T-cell (primary cell): ENCODE data around the gene ZP4. TPM values are rescaled to one million over a fixed set of nuclear protein-coding genes. Genes with fewer than 3 reads are reported as not detected.

Source experiments
- ATAC-seq, 4 experiments: fragments of 200-7000 bp in 3 of 4; fragments of 150-1000 bp in 1 of 4; cut with Tn5 transposase; replicated peaks in 1 of 4; 1 replicate in 3 of 4; 2 replicates in 1 of 4; pipeline ENCODE4 v1.10.0; 2021; ENCODE audit warnings: moderate library complexity in 3 of 4, mild to moderate bottlenecking in 2 of 4, moderate number of reproducible peaks in 1 of 4
- CTCF ChIA-PET, 2 donors: fragments of 300-600 bp; sonication (Branson Sonifier 250); formaldehyde crosslinking; loops; one replicate each; lab custom pipeline; 2022; ENCODE audit warnings: antibody characterized with exemption in 2 of 2; lab: Charles Lee
- POLR2A ChIA-PET, 2 donors: fragments of 300-600 bp; sonication (Branson Sonifier 250); formaldehyde crosslinking; loops; one replicate each; lab custom pipeline; 2022; ENCODE audit warnings: antibody characterized with exemption in 2 of 2; lab: Charles Lee
- DNase-seq, 35 experiments: peaks; one replicate each; pipeline versions ENCODE4 v3.0.0 to v3.0.0-alpha.2; 2013 to 2023
- H3K27ac ChIP-seq: one replicate; pipeline ENCODE4 v1.5.1; 2013; ENCODE audit warnings: low read length
- H3K27me3 ChIP-seq, 2 experiments: replicated peaks in 1 of 2; 1 replicate in 1 of 2; 2 replicates in 1 of 2; pipeline versions ENCODE4 v1.6.1 to v1.7.0; 2013; ENCODE audit warnings: low read length in 1 of 2, mixed read lengths in 1 of 2; ENCODE audit not compliant: control insufficient read depth in 2 of 2, insufficient read depth in 2 of 2; ENCODE audit errors: extremely low read depth in 1 of 2
- H3K36me3 ChIP-seq, 2 donors: 1 replicate in 1 of 2; 2 replicates in 1 of 2; pipeline versions ENCODE4 v1.6.1 to v1.7.0; 2013; ENCODE audit warnings: low read length in 1 of 2; ENCODE audit not compliant: control insufficient read depth in 2 of 2, insufficient read depth in 1 of 2; ENCODE audit errors: extremely low read depth in 1 of 2
- H3K4me1 ChIP-seq, 2 experiments: 1 replicate in 1 of 2; 2 replicates in 1 of 2; pipeline versions ENCODE4 v1.6.1 to v1.7.0; 2013; ENCODE audit warnings: low read length in 2 of 2, mixed read lengths in 1 of 2; ENCODE audit not compliant: insufficient read depth in 2 of 2, control insufficient read depth in 1 of 2; ENCODE audit errors: extremely low read depth in 1 of 2
- H3K4me3 ChIP-seq, 2 donors: 1 replicate in 1 of 2; 2 replicates in 1 of 2; pipeline versions ENCODE4 v1.5.1 to v1.7.0; 2013; ENCODE audit warnings: mild to moderate bottlenecking in 2 of 2, low read length in 1 of 2, moderate library complexity in 1 of 2; ENCODE audit not compliant: control insufficient read depth in 1 of 2; ENCODE audit errors: extremely low read depth in 1 of 2
- H3K9me3 ChIP-seq: 2 replicates; pipeline ENCODE4 v1.7.0; 2013
- H3K27ac Mint-ChIP-seq, 2 donors: one replicate each; pipeline ENCODE4 v1.8.0; 2020 to 2021; ENCODE audit warnings: mild to moderate bottlenecking in 2 of 2, mixed read lengths in 2 of 2
- H3K27me3 Mint-ChIP-seq, 2 donors: one replicate each; pipeline ENCODE4 v1.8.0; 2021 to 2022; ENCODE audit warnings: mixed read lengths in 2 of 2
- H3K36me3 Mint-ChIP-seq: one replicate; pipeline ENCODE4 v1.8.0; 2021; ENCODE audit warnings: mixed read lengths
- H3K4me1 Mint-ChIP-seq, 3 donors: one replicate each; pipeline ENCODE4 v1.8.0; 2020 to 2022; ENCODE audit warnings: mixed read lengths in 3 of 3, mild to moderate bottlenecking in 1 of 3
- H3K4me3 Mint-ChIP-seq, 3 donors: one replicate each; pipeline ENCODE4 v1.8.0; 2020 to 2022; ENCODE audit warnings: mild to moderate bottlenecking in 3 of 3, mixed read lengths in 3 of 3, moderate library complexity in 3 of 3
- H3K9me3 Mint-ChIP-seq, 3 donors: one replicate each; pipeline ENCODE4 v1.8.0; 2020 to 2022; ENCODE audit warnings: mixed read lengths in 3 of 3
- WGBS: methylation state at CpG from one replicate; pipeline ENCODE4 v1.1.5; 2013; ENCODE audit warnings: missing lambda C conversion rate; ENCODE audit not compliant: insufficient coverage; 5-methylcytosine and 5-hydroxymethylcytosine counted together
- total RNA-seq, 35 experiments: library from RNA in 6 of 35; stranded (reverse) in 6 of 35; fragments of 120-200 nt in 1 of 35; gene quantifications; one replicate each; pipeline versions ENCODE4 v1.2.1 to v1.2.4 and lab custom pipeline; 2013 to 2026

Gene ZP4
- total RNA-seq, 5 donors from 2014 or later (not counting 1 experiment from before 2014, with no cell fraction given), result not detected

- no peaks in the 10 kb centered on the region for H3K9me3 ChIP-seq
- H3K27me3 ChIP-seq, result peaks cover 0 to 7% of the 10 kb centered on the region in 2 experiments
- ChIA-PET POLR2A (no interaction called here), CTCF (no interaction called here)
- Mint-ChIP-seq H3K4me3 (no peak overlapping the region), H3K27ac (no peak overlapping the region), H3K36me3 (no peaks in the 10 kb centered on the region), H3K27me3 (no peaks in the 10 kb centered on the region), H3K9me3 (peaks cover 4 to 17% (median 5%) of the 10 kb centered on the region in 3 donors), H3K4me1 (no peaks in the 10 kb centered on the region)
- no peaks in the 10 kb centered on the region for H3K4me1 ChIP-seq
- H3K27ac ChIP-seq, result no peak overlapping the region
- DNase-seq, result no peak
- WGBS, result 78% methylated on average over 1 of the region's 3 CpGs
- ATAC-seq, result no peak
- H3K36me3 ChIP-seq, result no peaks in the 10 kb centered on the region
- H3K4me3 ChIP-seq, result no peak overlapping the region
Measured at GRCh38 chr1:237841485-237841884, 49.2 kb downstream of the ZP4 start.

- H3K4me3 ChIP-seq, result no peak overlapping the region
- Mint-ChIP-seq H3K27me3 (no peaks in the 10 kb centered on the region), H3K36me3 (no peaks in the 10 kb centered on the region), H3K9me3 (peaks cover 4 to 14% (median 5%) of the 10 kb centered on the region in 3 donors), H3K4me3 (no peak overlapping the region), H3K27ac (no peak overlapping the region), H3K4me1 (no peaks in the 10 kb centered on the region)
- ChIA-PET POLR2A (no interaction called here), CTCF (interaction anchor here in 1 of 2 donors (1.5 kb wide), 1 partner anchor 31 kb away, joined by 3 read pairs; no protein-coding TSS in a partner anchor)
- no peaks in the 10 kb centered on the region for H3K4me1 ChIP-seq
- no peak for DNase-seq
- no peak for ATAC-seq
- 76% methylated on average over 4 of the region's 6 CpGs for WGBS
- H3K9me3 ChIP-seq, result no peaks in the 10 kb centered on the region
- H3K27me3 ChIP-seq, result peaks cover 0 to 7% of the 10 kb centered on the region in 2 experiments
- no peaks in the 10 kb centered on the region for H3K36me3 ChIP-seq
- H3K27ac ChIP-seq, result no peak overlapping the region
Measured at GRCh38 chr1:237838904-237839534, 51.7 kb downstream of the ZP4 start.

GRCh38 chr1:237838320-237838719, 52.4 kb downstream of the ZP4 start:
- Histone ChIP-seq H3K4me3 (no peak overlapping the region), H3K27ac (no peak overlapping the region), H3K4me1 (no peaks in the 10 kb centered on the region), H3K36me3 (no peaks in the 10 kb centered on the region), H3K9me3 (no peaks in the 10 kb centered on the region), H3K27me3 (peaks cover 0 to 7% of the 10 kb centered on the region in 2 experiments)
- no peak overlapping the region for H3K27ac Mint-ChIP-seq
- 57% methylated on average over 2 of the region's 3 CpGs for WGBS
- no peak overlapping the region for H3K4me3 Mint-ChIP-seq
- ChIA-PET POLR2A (no interaction called here), CTCF (no interaction called here)
- DNase-seq (no peak), ATAC-seq (no peak)
- H3K9me3 Mint-ChIP-seq, result peaks cover 4 to 14% (median 5%) of the 10 kb centered on the region in 3 donors
- no peaks in the 10 kb centered on the region for H3K36me3 Mint-ChIP-seq
- H3K27me3 Mint-ChIP-seq, result no peaks in the 10 kb centered on the region
- no peaks in the 10 kb centered on the region for H3K4me1 Mint-ChIP-seq

- H3K27ac ChIP-seq, result no peak overlapping the region
- DNase-seq, result no peak
- no peaks in the 10 kb centered on the region for H3K9me3 ChIP-seq
- Mint-ChIP-seq H3K36me3 (no peaks in the 10 kb centered on the region), H3K27me3 (no peaks in the 10 kb centered on the region), H3K4me3 (no peak overlapping the region), H3K27ac (no peak overlapping the region), H3K9me3 (peaks cover 0 to 2% (median 0%) of the 10 kb centered on the region in 3 donors), H3K4me1 (no peaks in the 10 kb centered on the region)
- WGBS, result 78% methylated on average over 1 of the region's 3 CpGs
- no peak overlapping the region for H3K4me3 ChIP-seq
- peaks cover 0 to 7% of the 10 kb centered on the region in 2 experiments for H3K27me3 ChIP-seq
- ChIA-PET POLR2A (no interaction called here), CTCF (no interaction called here)
- no peak for ATAC-seq
- no peaks in the 10 kb centered on the region for H3K36me3 ChIP-seq
- H3K4me1 ChIP-seq, result no peaks in the 10 kb centered on the region
Measured at GRCh38 chr1:237834461-237834860, 56.3 kb downstream of the ZP4 start.

GRCh38 chr1:237834048-237834447, 56.7 kb downstream of the ZP4 start:
- H3K27me3 ChIP-seq, result peaks cover 0 to 4% of the 10 kb centered on the region in 2 experiments
- ATAC-seq (no peak), DNase-seq (no peak)
- H3K27ac ChIP-seq, result no peak overlapping the region
- peaks cover 0 to 2% (median 0%) of the 10 kb centered on the region in 3 donors for H3K9me3 Mint-ChIP-seq
- ChIA-PET CTCF (no interaction called here), POLR2A (no interaction called here)
- no peak overlapping the region for H3K4me3 ChIP-seq
- H3K4me3 Mint-ChIP-seq, result no peak overlapping the region
- H3K27me3 Mint-ChIP-seq, result no peaks in the 10 kb centered on the region
- no peaks in the 10 kb centered on the region for H3K36me3 ChIP-seq
- H3K27ac Mint-ChIP-seq, result no peak overlapping the region
- no peaks in the 10 kb centered on the region for H3K9me3 ChIP-seq
- H3K4me1 ChIP-seq, result no peaks in the 10 kb centered on the region
- WGBS, result no CpG with 5 or more reads among the region's 3 CpGs
- H3K4me1 Mint-ChIP-seq, result no peaks in the 10 kb centered on the region
- H3K36me3 Mint-ChIP-seq, result no peaks in the 10 kb centered on the region

- Mint-ChIP-seq H3K4me1 (no peaks in the 10 kb centered on the region), H3K27ac (no peak overlapping the region), H3K9me3 (peaks cover 0 to 2% (median 0%) of the 10 kb centered on the region in 3 donors), H3K27me3 (no peaks in the 10 kb centered on the region), H3K36me3 (no peaks in the 10 kb centered on the region), H3K4me3 (no peak overlapping the region)
- WGBS, result 68% methylated on average over 4 of the region's 7 CpGs
- ChIA-PET POLR2A (no interaction called here), CTCF (no interaction called here)
- ATAC-seq (no peak), DNase-seq (no peak)
- H3K36me3 ChIP-seq, result no peaks in the 10 kb centered on the region
- H3K27me3 ChIP-seq, result no peaks in the 10 kb centered on the region
- no peak overlapping the region for H3K4me3 ChIP-seq
- no peak overlapping the region for H3K27ac ChIP-seq
- no peaks in the 10 kb centered on the region for H3K9me3 ChIP-seq
- no peaks in the 10 kb centered on the region for H3K4me1 ChIP-seq
Measured at GRCh38 chr1:237832858-237833257, 57.9 kb downstream of the ZP4 start.
